Activated CD4-positive, alpha-beta T cell treated with anti-CD3 and anti-CD28 coated beads, Interleukin-2, amount 10 ng/mL, durations not matched to agents 7 days and 5 days (primary cell): Measurements from ENCODE around the gene CRISP1. TPM values are rescaled to one million over a fixed set of nuclear protein-coding genes. Genes with fewer than 3 reads are reported as not detected.
"Not testable (repeated sequence)": the region's sequence is repeated elsewhere in the genome, so short reads cannot be mapped to it uniquely, and the experiment has no call there.

ENCODE experiments used
- CTCF ChIA-PET: fragments of 350-600 bp; sonication (Branson Sonifier 250); formaldehyde crosslinking; loops from one replicate; lab custom pipeline; 2021; ENCODE audit warnings: antibody characterized with exemption; lab: Charles Lee
- POLR2A ChIA-PET: fragments of 350-600 bp; sonication (Branson Sonifier 250); formaldehyde crosslinking; loops from one replicate; lab custom pipeline; 2021; ENCODE audit warnings: antibody characterized with exemption; lab: Charles Lee
- DNase-seq: peaks from one replicate; pipeline ENCODE4 v3.0.0-alpha.2; 2020
- H3K27ac Mint-ChIP-seq: one replicate; pipeline ENCODE4 v1.8.0; 2021; ENCODE audit warnings: mild to moderate bottlenecking, moderate library complexity, mixed read lengths
- H3K27me3 Mint-ChIP-seq: one replicate; pipeline ENCODE4 v1.8.0; 2021; ENCODE audit warnings: mixed read lengths
- H3K36me3 Mint-ChIP-seq: one replicate; pipeline ENCODE4 v1.8.0; 2021; ENCODE audit warnings: low read depth, mixed read lengths
- H3K4me1 Mint-ChIP-seq: one replicate; pipeline ENCODE4 v1.8.0; 2021; ENCODE audit warnings: mixed read lengths
- H3K4me3 Mint-ChIP-seq: one replicate; pipeline ENCODE4 v1.8.0; 2021; ENCODE audit warnings: mild to moderate bottlenecking, moderate library complexity, mixed read lengths
- H3K9me3 Mint-ChIP-seq: one replicate; pipeline ENCODE4 v1.8.0; 2021; ENCODE audit warnings: mixed read lengths
- total RNA-seq, 2 experiments: library from RNA; stranded (reverse); gene quantifications; one replicate each; pipeline ENCODE4 v1.2.3, GENCODE V29; 2021

CRISP1 gene
- total RNA-seq, 2 experiments from 2014 or later = not detected

DNA sequence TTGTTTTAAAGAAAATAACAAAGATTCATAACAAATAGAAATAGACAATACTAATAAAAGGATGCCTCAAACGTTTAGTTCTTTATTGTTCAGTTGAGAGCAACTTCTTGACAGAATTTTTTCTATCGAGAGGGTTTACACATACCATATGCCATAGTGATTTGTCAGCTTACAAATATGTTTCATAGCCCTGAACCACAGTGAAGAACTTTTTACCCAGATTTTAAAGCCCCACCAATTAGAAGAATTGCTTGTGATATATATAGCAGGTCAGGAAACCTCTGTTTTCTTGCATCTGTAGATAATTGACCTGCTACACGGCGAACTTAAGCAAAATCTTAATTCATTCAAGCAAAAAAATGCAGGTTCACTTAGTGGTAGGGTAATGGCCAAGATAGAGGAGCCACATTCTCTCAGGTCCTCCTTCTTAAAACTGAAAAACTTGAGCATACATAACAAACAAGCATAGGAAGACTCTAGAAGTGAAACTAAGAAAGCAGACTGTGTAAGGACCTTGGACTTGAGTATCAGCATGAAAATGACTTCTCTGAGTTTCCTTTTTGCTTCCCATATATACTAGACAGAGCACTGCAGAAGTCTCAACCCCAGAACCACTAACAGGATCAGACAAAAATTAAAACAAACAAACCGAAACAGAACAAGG, 39.5 kb downstream of the CRISP1 start:
- H3K27ac Mint-ChIP-seq = no peak overlapping the region
- POLR2A ChIA-PET = no interaction called here
- H3K9me3 Mint-ChIP-seq = no peaks in the 10 kb centered on the region
- H3K4me1 Mint-ChIP-seq = no peaks in the 10 kb centered on the region
- CTCF ChIA-PET = no interaction called here
- no peak overlapping the region for H3K4me3 Mint-ChIP-seq
- H3K36me3 Mint-ChIP-seq = no peaks in the 10 kb centered on the region
- H3K27me3 Mint-ChIP-seq = no peaks in the 10 kb centered on the region
- no peak for DNase-seq

DNA sequence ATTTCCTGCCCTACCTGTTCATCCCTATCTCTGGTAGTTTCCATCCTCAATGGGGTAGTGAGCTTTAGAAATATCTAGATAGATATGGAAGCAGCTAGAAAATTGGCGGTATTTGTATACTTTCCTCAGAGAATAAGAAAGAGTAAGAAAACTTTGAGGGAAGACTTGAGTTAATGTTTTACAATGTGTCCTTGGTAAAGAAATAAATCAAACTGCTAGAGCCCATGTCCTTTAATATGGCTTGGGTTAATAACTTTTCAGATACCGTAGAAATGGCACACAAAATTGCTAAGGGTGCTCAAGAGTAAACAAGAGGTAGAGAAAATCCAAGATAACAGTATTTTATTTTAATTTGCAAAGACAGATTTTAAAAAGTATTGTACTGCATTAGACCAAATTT, 51.2 kb downstream of the CRISP1 start:
- DNase-seq = no peak
- Mint-ChIP-seq H3K9me3 (no peaks in the 10 kb centered on the region), H3K36me3 (no peaks in the 10 kb centered on the region), H3K4me1 (no peaks in the 10 kb centered on the region), H3K27me3 (no peaks in the 10 kb centered on the region), H3K27ac (no peak overlapping the region), H3K4me3 (no peak overlapping the region)
- ChIA-PET POLR2A (no interaction called here), CTCF (no interaction called here)

GRCh38 chr6:49813248-49813647, 53.1 kb downstream of the CRISP1 start:
- CTCF ChIA-PET = no interaction called here
- Mint-ChIP-seq H3K36me3 (no peaks in the 10 kb centered on the region), H3K4me3 (no peak overlapping the region), H3K27ac (no peak overlapping the region), H3K4me1 (no peaks in the 10 kb centered on the region), H3K27me3 (no peaks in the 10 kb centered on the region), H3K9me3 (no peaks in the 10 kb centered on the region)
- POLR2A ChIA-PET = no interaction called here
- DNase-seq = no peak

GRCh38 chr6:49806145-49806544, 60.2 kb downstream of the CRISP1 start:
- CTCF ChIA-PET = no interaction called here
- Mint-ChIP-seq H3K27me3 (no peaks in the 10 kb centered on the region), H3K9me3 (no peaks in the 10 kb centered on the region), H3K4me1 (no peaks in the 10 kb centered on the region), H3K4me3 (no peak overlapping the region), H3K27ac (no peak overlapping the region), H3K36me3 (no peaks in the 10 kb centered on the region)
- POLR2A ChIA-PET = no interaction called here
- DNase-seq = no peak

- Mint-ChIP-seq H3K4me3 (no peak overlapping the region), H3K27me3 (no peaks in the 10 kb centered on the region), H3K4me1 (no peaks in the 10 kb centered on the region), H3K36me3 (no peaks in the 10 kb centered on the region), H3K27ac (no peak overlapping the region), H3K9me3 (no peaks in the 10 kb centered on the region)
- ChIA-PET POLR2A (no interaction called here), CTCF (no interaction called here)
- no peak for DNase-seq
These were observed 61.1 kb downstream of the CRISP1 start for GRCh38 chr6:49805246-49805645.

- Mint-ChIP-seq H3K27ac (no peak overlapping the region), H3K27me3 (no peaks in the 10 kb centered on the region), H3K4me3 (no peak overlapping the region), H3K4me1 (no peaks in the 10 kb centered on the region), H3K36me3 (no peaks in the 10 kb centered on the region), H3K9me3 (no peaks in the 10 kb centered on the region)
- ChIA-PET POLR2A (no interaction called here), CTCF (no interaction called here)
- DNase-seq = no peak
These were observed 64.8 kb downstream of the CRISP1 start for GRCh38 chr6:49801525-49801924.

- Mint-ChIP-seq H3K9me3 (peaks cover 2% of the 10 kb centered on the region), H3K27ac (no peak overlapping the region), H3K4me3 (no peak overlapping the region), H3K36me3 (no peaks in the 10 kb centered on the region), H3K4me1 (no peaks in the 10 kb centered on the region), H3K27me3 (no peaks in the 10 kb centered on the region)
- no peak for DNase-seq
- POLR2A ChIA-PET = no interaction called here
- CTCF ChIA-PET = no interaction called here
These were observed 67.2 kb downstream of the CRISP1 start for GRCh38 chr6:49799090-49799489.

DNA sequence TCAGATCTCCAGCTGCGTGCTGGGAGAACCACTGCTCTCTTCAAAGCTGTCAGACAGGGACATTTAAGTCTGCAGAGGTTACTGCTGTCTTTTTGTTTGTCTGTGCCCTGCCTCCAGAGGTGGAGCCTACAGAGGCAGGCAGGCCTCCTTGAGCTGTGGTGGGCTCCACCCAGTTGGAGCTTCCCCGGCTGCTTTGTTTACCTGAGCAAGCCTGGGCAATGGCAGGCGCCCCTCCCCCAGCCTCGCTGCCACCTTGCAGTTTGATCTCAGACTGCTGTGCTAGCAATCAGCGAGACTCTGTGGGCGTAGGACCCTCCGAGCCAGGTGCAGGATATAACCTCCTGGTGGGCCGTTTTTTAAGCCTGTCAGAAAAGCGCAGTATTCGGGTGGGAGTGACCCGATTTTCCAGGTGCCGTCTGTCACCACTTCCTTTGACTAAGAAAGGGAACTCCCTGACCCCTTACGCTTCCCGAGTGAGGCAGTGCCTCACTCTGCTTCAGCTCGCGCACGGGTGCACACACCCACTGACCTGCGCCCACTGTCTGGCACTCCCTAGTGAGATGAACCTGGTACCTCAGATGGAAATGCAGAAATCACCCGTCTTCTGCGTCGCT, 69.4 kb downstream of the CRISP1 start:
- H3K4me1 Mint-ChIP-seq, DNase-seq, H3K27me3 Mint-ChIP-seq, H3K4me3 Mint-ChIP-seq, H3K9me3 Mint-ChIP-seq, CTCF ChIA-PET, POLR2A ChIA-PET, H3K27ac Mint-ChIP-seq, H3K36me3 Mint-ChIP-seq: not testable (repeated sequence)

- Mint-ChIP-seq H3K36me3 (no peaks in the 10 kb centered on the region), H3K27ac (no peak overlapping the region), H3K9me3 (peaks cover 5% of the 10 kb centered on the region), H3K4me3 (no peak overlapping the region), H3K27me3 (no peaks in the 10 kb centered on the region), H3K4me1 (no peaks in the 10 kb centered on the region)
- no peak for DNase-seq
- ChIA-PET POLR2A (no interaction called here), CTCF (interaction anchor here (0.7 kb wide), 1 partner anchor 14 kb away, joined by 3 read pairs; no protein-coding TSS in a partner anchor)
These were observed 76.0 kb downstream of the CRISP1 start for GRCh38 chr6:49790341-49790740.

GRCh38 chr6:49787176-49787575, 79.2 kb downstream of the CRISP1 start, which contains the start of gene PGK2:
PGK2 (minus strand) TSS chr6:49787285; CDS start chr6:49787187, 98 bp downstream.
- no peak for DNase-seq
- ChIA-PET CTCF (no interaction called here), POLR2A (no interaction called here)
- no peaks in the 10 kb centered on the region for H3K36me3 Mint-ChIP-seq
- H3K27ac Mint-ChIP-seq = no peak within 1 kb of the TSS
- H3K4me1 Mint-ChIP-seq = no peaks in the 10 kb centered on the region
- H3K4me3 Mint-ChIP-seq = no peak within 1 kb of the TSS
- peaks cover 3% of the 10 kb centered on the region for H3K9me3 Mint-ChIP-seq
- H3K27me3 Mint-ChIP-seq = no peaks in the 10 kb centered on the region

DNA sequence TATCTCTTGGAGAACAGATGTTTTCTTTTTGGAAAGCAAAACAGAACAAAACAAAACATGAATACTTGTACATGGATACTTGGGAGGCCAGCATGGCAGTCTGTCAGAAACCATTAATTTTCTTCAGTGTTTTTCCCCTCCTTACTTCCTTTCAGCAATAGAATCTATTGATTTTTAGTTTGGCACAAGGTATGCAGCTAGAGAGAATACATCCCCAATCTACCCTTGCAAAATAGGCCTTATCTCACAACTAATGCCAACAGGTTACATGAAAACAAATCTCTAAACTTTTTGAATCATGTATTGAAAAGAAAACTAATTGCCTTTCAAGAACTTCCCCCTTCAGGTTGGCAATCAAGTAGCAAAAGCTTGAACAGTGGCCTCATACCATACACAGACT, 82.1 kb downstream of the CRISP1 start:
- ChIA-PET POLR2A (no interaction called here), CTCF (no interaction called here)
- no peaks in the 10 kb centered on the region for H3K4me1 Mint-ChIP-seq
- H3K4me3 Mint-ChIP-seq = no peak overlapping the region
- H3K27me3 Mint-ChIP-seq = no peaks in the 10 kb centered on the region
- no peaks in the 10 kb centered on the region for H3K36me3 Mint-ChIP-seq
- peaks cover 3% of the 10 kb centered on the region for H3K9me3 Mint-ChIP-seq
- no peak overlapping the region for H3K27ac Mint-ChIP-seq
- DNase-seq = no peak
